ENCODE results near the gene NTM. TPM values are rescaled to one million over a fixed set of nuclear protein-coding genes. Genes with fewer than 3 reads are reported as not detected.

Gene NTM
- total RNA-seq, 4 donors from 2014 or later, result 1.4 to 2.8 (median 1.7) TPM

DNA sequence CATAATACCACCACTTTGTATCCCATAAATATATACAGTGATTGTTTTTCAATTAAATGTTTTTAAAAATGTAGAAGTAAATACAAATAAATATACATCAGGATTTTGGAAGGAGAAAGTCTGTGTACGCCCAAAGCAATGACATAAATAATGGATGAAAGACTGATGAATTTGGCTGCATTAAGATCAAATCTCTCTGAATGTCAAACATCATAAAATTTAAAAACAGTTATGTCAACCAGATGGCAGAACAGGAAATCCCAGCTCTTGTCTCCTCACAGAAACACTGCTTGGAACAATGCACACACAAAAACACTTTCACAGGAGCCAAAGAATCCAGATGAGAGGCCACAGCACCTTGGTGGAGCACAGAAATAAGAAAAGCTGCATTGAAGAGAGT, 332.9 kb downstream of the NTM start:
- no peaks in the 10 kb centered on the region for H3K27me3 ChIP-seq
- H3K9me3 ChIP-seq, result peaks cover 0 to 3% (median 0%) of the 10 kb centered on the region in 4 donors
- no peak overlapping the region for H3K4me3 ChIP-seq
- H3K4me1 ChIP-seq, result no peaks in the 10 kb centered on the region
- TF ChIP-seq POLR2A (IDR thresholded peaks at IDR 0.05) (no peak), CTCF (IDR thresholded peaks at IDR 0.05) (no peak)
- H3K27ac ChIP-seq, result no peak overlapping the region
- no peaks in the 10 kb centered on the region for H3K36me3 ChIP-seq
- no peak for DNase-seq

- no peak for TF ChIP-seq POLR2A (IDR thresholded peaks at IDR 0.05)
- TF ChIP-seq CTCF (IDR thresholded peaks at IDR 0.05), result no peak
- Histone ChIP-seq H3K27me3 (no peaks in the 10 kb centered on the region), H3K27ac (no peak overlapping the region), H3K9me3 (peaks cover 0 to 3% (median 0%) of the 10 kb centered on the region in 4 donors), H3K4me3 (no peak overlapping the region), H3K36me3 (no peaks in the 10 kb centered on the region), H3K4me1 (no peaks in the 10 kb centered on the region)
- no peak for DNase-seq
Measured at GRCh38 chr11:131704682-131705081, 334.3 kb downstream of the NTM start.

GRCh38 chr11:131710511-131710910, 340.1 kb downstream of the NTM start:
- no peaks in the 10 kb centered on the region for H3K36me3 ChIP-seq
- TF ChIP-seq POLR2A (IDR thresholded peaks at IDR 0.05) (no peak), CTCF (IDR thresholded peaks at IDR 0.05) (no peak)
- no peaks in the 10 kb centered on the region for H3K9me3 ChIP-seq
- H3K4me1 ChIP-seq, result no peaks in the 10 kb centered on the region
- no peaks in the 10 kb centered on the region for H3K27me3 ChIP-seq
- H3K27ac ChIP-seq, result no peak overlapping the region
- H3K4me3 ChIP-seq, result no peak overlapping the region
- no peak for DNase-seq

GRCh38 chr11:131712897-131713296, 342.5 kb downstream of the NTM start:
- DNase-seq, result no peak
- Histone ChIP-seq H3K4me3 (no peak overlapping the region), H3K4me1 (no peaks in the 10 kb centered on the region), H3K27me3 (no peaks in the 10 kb centered on the region), H3K36me3 (no peaks in the 10 kb centered on the region), H3K9me3 (no peaks in the 10 kb centered on the region), H3K27ac (no peak overlapping the region)
- TF ChIP-seq POLR2A (IDR thresholded peaks at IDR 0.05) (no peak), CTCF (IDR thresholded peaks at IDR 0.05) (no peak)

GRCh38 chr11:131713529-131714134, 343.2 kb downstream of the NTM start:
- Histone ChIP-seq H3K27me3 (no peaks in the 10 kb centered on the region), H3K27ac (no peak overlapping the region), H3K9me3 (no peaks in the 10 kb centered on the region), H3K4me3 (no peak overlapping the region), H3K36me3 (no peaks in the 10 kb centered on the region), H3K4me1 (no peaks in the 10 kb centered on the region)
- TF ChIP-seq POLR2A (IDR thresholded peaks at IDR 0.05) (no peak), CTCF (IDR thresholded peaks at IDR 0.05) (no peak)
- DNase-seq, result no peak

- TF ChIP-seq POLR2A (IDR thresholded peaks at IDR 0.05), result no peak
- TF ChIP-seq CTCF (IDR thresholded peaks at IDR 0.05), result no peak
- Histone ChIP-seq H3K4me3 (no peak overlapping the region), H3K4me1 (no peaks in the 10 kb centered on the region), H3K36me3 (no peaks in the 10 kb centered on the region), H3K27me3 (no peaks in the 10 kb centered on the region), H3K27ac (no peak overlapping the region), H3K9me3 (no peaks in the 10 kb centered on the region)
- no peak for DNase-seq
Measured at GRCh38 chr11:131717616-131718015, 347.2 kb downstream of the NTM start.

All from Peyer's patch (tissue), 4 donors.